ENCODE data around the gene SEPTIN10.

SEPTIN10 gene

DNA sequence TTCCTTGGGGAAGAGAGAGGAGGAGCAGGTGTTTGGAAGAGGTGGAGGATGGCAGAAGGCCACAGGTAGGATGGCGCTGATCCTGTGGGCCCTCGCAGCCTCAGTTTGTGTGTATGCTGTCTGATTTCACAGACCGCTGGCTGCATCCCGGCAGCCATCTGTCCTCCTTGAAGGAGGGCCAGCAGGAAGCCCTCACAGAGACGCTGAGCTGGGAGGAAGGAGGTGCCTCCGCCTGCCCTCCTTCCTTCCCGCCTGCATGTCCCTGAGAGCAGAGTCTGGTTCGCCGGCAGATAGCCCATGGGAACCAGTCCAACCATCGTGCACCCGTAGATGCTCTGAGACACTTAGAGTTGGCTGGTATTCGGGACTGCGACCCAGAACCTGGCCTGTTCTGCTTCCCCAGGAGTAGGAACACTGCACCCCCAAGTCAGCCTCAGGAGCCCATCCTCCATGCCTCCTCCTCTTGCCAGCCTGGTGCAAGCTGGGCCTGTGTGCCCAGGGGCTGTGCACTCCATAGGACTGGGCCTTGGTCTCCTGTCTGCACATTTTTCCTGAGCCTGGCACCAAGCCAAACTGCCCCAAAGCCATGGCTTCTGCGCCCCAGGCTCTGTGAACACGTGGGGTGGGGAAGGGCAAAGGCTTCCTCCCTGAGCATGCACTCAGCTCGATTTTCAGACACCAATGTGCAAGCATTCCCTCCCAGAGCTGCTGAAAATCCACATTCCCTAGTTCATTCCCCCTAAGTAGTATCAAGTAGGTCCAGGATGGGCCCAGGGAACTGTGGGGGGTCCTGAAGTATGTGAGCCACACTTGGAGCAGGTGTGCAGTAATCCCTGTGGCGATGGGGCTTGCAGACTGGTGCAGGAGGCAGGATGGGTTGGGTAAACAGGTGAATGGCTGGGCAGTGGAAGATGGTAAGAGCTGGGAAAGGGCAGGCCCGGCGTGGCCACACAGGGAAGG is 115.6 kb downstream of the SEPTIN10 start:
- no peak for DNase-seq (ENCODE audit: low read depth in 2 of 2)

DNA sequence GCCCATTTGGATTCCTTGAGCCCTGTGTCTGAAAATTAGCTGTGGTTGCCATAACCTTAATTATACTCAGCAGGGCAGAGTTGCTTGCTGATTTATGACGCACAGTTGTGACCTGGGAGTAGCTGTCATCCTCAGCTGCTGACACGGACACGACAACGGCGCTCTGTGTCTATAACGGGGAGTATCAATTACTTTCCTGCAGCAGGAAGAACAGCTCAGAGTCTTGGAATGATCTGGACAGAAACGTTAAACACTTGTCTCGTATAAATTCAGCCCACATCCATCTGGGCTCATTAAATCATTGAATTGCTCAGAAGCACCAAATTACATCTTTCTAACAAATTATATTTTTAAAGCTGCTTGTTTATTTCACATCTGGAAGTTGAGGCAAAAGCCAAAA is 116.3 kb downstream of the SEPTIN10 start:
- no peak for DNase-seq (ENCODE audit: low read depth in 2 of 2)

DNA sequence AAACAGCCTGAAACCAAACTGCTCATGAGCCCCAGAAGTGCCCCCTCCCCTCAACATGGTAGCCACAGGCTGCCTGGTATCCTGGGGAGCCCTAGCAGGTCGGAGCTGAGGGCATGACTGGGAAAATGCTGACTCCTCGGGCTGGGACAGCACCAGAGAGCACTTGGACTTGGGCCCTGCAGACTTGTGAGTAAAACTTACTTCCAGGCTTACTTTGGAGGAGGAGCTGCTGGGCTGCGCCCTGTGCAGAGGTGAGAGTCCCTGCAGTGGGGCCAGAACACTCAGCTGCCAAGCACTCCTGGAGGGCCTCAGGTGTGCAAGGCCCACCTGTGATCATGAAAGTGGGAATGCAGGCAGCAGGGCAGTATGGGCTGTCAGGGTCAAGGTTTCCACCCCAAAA is 119.4 kb downstream of the SEPTIN10 start:
- no peak for DNase-seq (ENCODE audit: low read depth in 2 of 2)

DNA sequence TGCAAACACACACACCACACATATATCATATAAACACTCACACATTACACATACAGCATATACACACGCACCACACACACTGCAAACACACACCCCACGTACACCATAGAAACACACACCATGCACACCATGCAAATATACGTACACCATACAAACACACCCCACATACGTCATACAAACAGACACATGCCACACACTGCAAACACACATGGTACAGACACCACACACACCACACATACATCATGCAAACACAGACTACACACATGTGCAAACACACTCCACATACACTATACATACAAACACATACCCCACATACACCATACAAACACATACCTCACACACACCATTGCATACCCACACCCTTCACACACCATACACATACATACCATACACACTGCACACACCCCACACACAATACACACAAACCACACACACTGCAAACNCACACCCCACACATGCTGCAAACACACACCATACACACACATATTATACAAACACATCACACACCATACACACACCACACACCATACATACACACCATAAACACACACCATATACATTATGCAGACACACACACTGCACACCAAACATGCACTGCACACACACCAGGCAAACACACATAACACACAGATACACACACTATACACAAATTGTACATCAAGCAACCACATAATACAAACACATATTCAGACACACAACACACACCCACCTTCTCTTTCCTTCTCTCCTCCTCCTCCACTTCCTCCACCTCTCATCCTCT is 120.4 kb downstream of the SEPTIN10 start:
- DNase-seq (ENCODE audit: low read depth in 2 of 2) = no peak

All from stimulated activated CD4-positive, alpha-beta T cell treated with anti-CD3 and anti-CD28 coated beads, Interleukin-12 subunit alpha, Interleukin-12 subunit beta, amount 100 ng/mL, for 24 hours (primary cell).